Measurements from ENCODE around the gene NKAP. TPM values are rescaled to one million over a fixed set of nuclear protein-coding genes. Genes with fewer than 3 reads are reported as not detected.

The NKAP gene
- total RNA-seq (17.9 TPM in 2 replicates), polyA plus RNA-seq (2.3 and 3.6 TPM in 2 replicates), polyA minus RNA-seq (5.7 and 8.6 TPM in 2 replicates)
- 10.4 TPM for total RNA-seq (2013)

- peak within 1 kb of the TSS; percentile 86 to 88 for H3K27ac ChIP-seq (ENCODE audit: low read length in 2 of 2)
- no peaks in the 10 kb centered on the region for H3K36me3 ChIP-seq (replicated peaks in 1 of 2; ENCODE audit: control extremely low read depth in 1 of 2, control insufficient read depth in 1 of 2, extremely low read depth in 1 of 2, insufficient read depth in 2 of 2, low read length in 1 of 2)
- H3K4me2 ChIP-seq (replicated peaks; ENCODE audit: low read depth, low read length, poor library complexity, severe bottlenecking) = peak within 1 kb of the TSS; percentile 68
- TF ChIP-seq, protein P1, sequence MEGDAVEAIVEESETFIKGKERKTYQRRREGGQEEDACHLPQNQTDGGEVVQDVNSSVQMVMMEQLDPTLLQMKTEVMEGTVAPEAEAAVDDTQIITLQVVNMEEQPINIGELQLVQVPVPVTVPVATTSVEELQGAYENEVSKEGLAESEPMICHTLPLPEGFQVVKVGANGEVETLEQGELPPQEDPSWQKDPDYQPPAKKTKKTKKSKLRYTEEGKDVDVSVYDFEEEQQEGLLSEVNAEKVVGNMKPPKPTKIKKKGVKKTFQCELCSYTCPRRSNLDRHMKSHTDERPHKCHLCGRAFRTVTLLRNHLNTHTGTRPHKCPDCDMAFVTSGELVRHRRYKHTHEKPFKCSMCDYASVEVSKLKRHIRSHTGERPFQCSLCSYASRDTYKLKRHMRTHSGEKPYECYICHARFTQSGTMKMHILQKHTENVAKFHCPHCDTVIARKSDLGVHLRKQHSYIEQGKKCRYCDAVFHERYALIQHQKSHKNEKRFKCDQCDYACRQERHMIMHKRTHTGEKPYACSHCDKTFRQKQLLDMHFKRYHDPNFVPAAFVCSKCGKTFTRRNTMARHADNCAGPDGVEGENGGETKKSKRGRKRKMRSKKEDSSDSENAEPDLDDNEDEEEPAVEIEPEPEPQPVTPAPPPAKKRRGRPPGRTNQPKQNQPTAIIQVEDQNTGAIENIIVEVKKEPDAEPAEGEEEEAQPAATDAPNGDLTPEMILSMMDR (IDR thresholded peaks at IDR 0.05) = no peak
- no peak for TF ChIP-seq EZH2 (IDR thresholded peaks at IDR 0.05; ENCODE audit: borderline replicate concordance, insufficient read depth, low read depth, low read length, poor library complexity, severe bottlenecking)
- ATAC-seq (ENCODE audit: low read depth) (peak; percentile 88), DNase-seq (peak; percentile 90)
- Mint-ChIP-seq H3K4me3 (peak within 1 kb of the TSS; percentile 96), H3K27me3 (peaks cover 1% of the 10 kb centered on the region), H3K9me3 (ENCODE audit: insufficient read depth) (no peaks in the 10 kb centered on the region), H3K27ac (peak within 1 kb of the TSS; percentile 94), H3K4me1 (peaks cover 18% of the 10 kb centered on the region)
- H3K79me2 ChIP-seq (ENCODE audit: control insufficient read depth, insufficient read depth, low read length) = peaks cover 22% of the 10 kb centered on the region
- intact Hi-C loops (cut with micrococcal nuclease) = loop anchor here (1.0 to 10.0 kb wide), 4 partner anchors 72 to 479 kb away; partner anchors contain the start of genes NDUFA1, RNF113A, RPL39 and SLC25A5
- peak within 1 kb of the TSS; percentile 76 for H3K9ac ChIP-seq (ENCODE audit: low read length)
- no peaks in the 10 kb centered on the region for H3K9me3 ChIP-seq (ENCODE audit: control extremely low read depth in 1 of 3, control insufficient read depth in 2 of 3, insufficient read depth in 1 of 3, low read length in 2 of 3)
- H2AFZ ChIP-seq (ENCODE audit: insufficient read depth, low read depth, low read length, poor library complexity, severe bottlenecking) = peak within 1 kb of the TSS; percentile 76
- under 1% methylated on average over 48 of the region's 59 CpGs for WGBS (ENCODE audit: insufficient coverage)
- ChIA-PET CTCF (interaction anchor here (0.6 to 0.7 kb wide), 2 partner anchors 20 to 523 kb away, joined by 3 to 4 read pairs; no protein-coding TSS in a partner anchor), POLR2A (no interaction called here)
- no peaks in the 10 kb centered on the region for H3K27me3 ChIP-seq (replicated peaks in 1 of 4; ENCODE audit: control extremely low read depth in 1 of 4, control insufficient read depth in 3 of 4, insufficient read depth in 4 of 4, low read length in 3 of 4)
- peak within 1 kb of the TSS; percentile 56 to 91 (median 75) for H3K4me3 ChIP-seq (ENCODE audit: control extremely low read depth in 1 of 5, extremely low read depth in 1 of 5, insufficient read depth in 1 of 5, low read depth in 2 of 5, low read length in 4 of 5)
- no peaks in the 10 kb centered on the region for H4K20me1 ChIP-seq (ENCODE audit: control insufficient read depth, insufficient read depth, low read length, poor library complexity, severe bottlenecking)
- peaks cover 15 to 21% of the 10 kb centered on the region in 2 donors for H3K4me1 ChIP-seq (ENCODE audit: control insufficient read depth in 2 of 2, insufficient read depth in 2 of 2, low read length in 2 of 2)
Observed at GRCh38 chrX:119943185-119943988, at the start of gene NKAP. TSS of gene NKAP (minus strand) at chrX:119943751. CDS start at chrX:119943605, 146 bp downstream.

Data from B cell (primary cell).